DND-41 (cell line): Measurements from ENCODE around the gene PITPNC1.

ENCODE experiments used
- CTCF ChIP-seq: IDR thresholded peaks from 2 replicates; pipeline ENCODE4 v1.5.1; 2012; ENCODE audit warnings: borderline replicate concordance, low read length, moderate library complexity, mild to moderate bottlenecking; ENCODE audit not compliant: poor library complexity, severe bottlenecking; ENCODE audit errors: extremely low read depth
- EZH2 ChIP-seq: IDR thresholded peaks from 3 replicates; pipeline ENCODE4 v1.6.1; 2012; ENCODE audit warnings: borderline replicate concordance, low read depth, mild to moderate bottlenecking, moderate library complexity, low read length, inconsistent platforms; ENCODE audit not compliant: severe bottlenecking

- no peak for TF ChIP-seq CTCF
- no peak for TF ChIP-seq EZH2
These were observed 64.2 kb downstream of the PITPNC1 start for GRCh38 chr17:67441052-67441895.
